HEK293 (cell line): Measurements from ENCODE around the gene NSMCE1.
"Not testable (repeated sequence)": the region's sequence is repeated elsewhere in the genome, so short reads cannot be mapped to it uniquely, and the experiment has no call there.

Experiments
- CTCF ChIP-seq: fragments of 450-650 bp; formaldehyde crosslinking; IDR thresholded peaks from 2 replicates; pipeline ENCODE4 v1.5.1; 2016; ENCODE audit warnings: missing biosample characterization, missing genetic modification characterization
- HOXA7 ChIP-seq: sonication (generic); formaldehyde crosslinking; IDR thresholded peaks from 2 replicates; pipeline ENCODE4 v1.8.1; 2022; ENCODE audit warnings: missing genetic modification reagents, borderline replicate concordance
- INSM2 ChIP-seq: fragments of 450-650 bp; formaldehyde crosslinking; IDR thresholded peaks from 2 replicates; pipeline ENCODE4 v1.5.1; 2016; ENCODE audit warnings: missing biosample characterization, missing genetic modification characterization
- TSHZ1 ChIP-seq: fragments of 450-650 bp; formaldehyde crosslinking; IDR thresholded peaks from 2 replicates; pipeline ENCODE4 v1.5.1; 2016; ENCODE audit warnings: missing biosample characterization, missing genetic modification characterization, borderline replicate concordance
- ZFP41 ChIP-seq: fragments of 450-650 bp; formaldehyde crosslinking; IDR thresholded peaks from 2 replicates; pipeline ENCODE4 v1.5.1; 2016; ENCODE audit warnings: missing biosample characterization, missing genetic modification characterization, borderline replicate concordance
- ZNF132 ChIP-seq: fragments of 450-650 bp; formaldehyde crosslinking; IDR thresholded peaks from 2 replicates; pipeline ENCODE4 v1.5.1; 2017; ENCODE audit warnings: missing biosample characterization, missing genetic modification characterization, borderline replicate concordance
- ZNF292 ChIP-seq: fragments of 450-650 bp; formaldehyde crosslinking; IDR thresholded peaks from 2 replicates; pipeline ENCODE4 v1.5.1; 2016; ENCODE audit warnings: low read depth, missing biosample characterization, missing genetic modification characterization, borderline replicate concordance
- ZNF423 ChIP-seq: fragments of 450-650 bp; formaldehyde crosslinking; IDR thresholded peaks from 2 replicates; pipeline ENCODE4 v1.5.1; 2016; ENCODE audit warnings: missing biosample characterization, missing genetic modification characterization
- ZNF513 ChIP-seq: fragments of 450-650 bp; IDR thresholded peaks from 2 replicates; pipeline ENCODE4 v1.5.1; 2018; ENCODE audit warnings: missing biosample characterization, missing genetic modification characterization
- ZNF571 ChIP-seq: fragments of 450-650 bp; formaldehyde crosslinking; IDR thresholded peaks from 2 replicates; pipeline ENCODE4 v1.5.0; 2017; ENCODE audit warnings: missing biosample characterization, missing genetic modification characterization
- ZNF639 ChIP-seq: fragments of 450-650 bp; formaldehyde crosslinking; IDR thresholded peaks from 2 replicates; pipeline ENCODE4 v1.5.1; 2016; ENCODE audit warnings: missing biosample characterization, missing genetic modification characterization
- ZNF777 ChIP-seq: fragments of 450-650 bp; formaldehyde crosslinking; IDR thresholded peaks from 2 replicates; pipeline ENCODE4 v1.5.1; 2017; ENCODE audit warnings: missing biosample characterization, missing genetic modification characterization, borderline replicate concordance

GRCh38 chr16:27272697-27273096 is 4.1 kb upstream of the NSMCE1 start:
- TF ChIP-seq ZNF423 (tag by site-specific recombination); CTCF (tag by site-specific recombination); ZFP41 (tag by site-specific recombination); INSM2; ZNF777 (tag by site-specific recombination); TSHZ1 (tag by site-specific recombination); ZNF639 (tag by site-specific recombination); ZNF292 (tag by site-specific recombination); ZNF513; ZNF571; HOXA7 (CRISPR knock-in tag); ZNF132: not testable (repeated sequence)
